ENCODE results near the gene HOXB9. TPM values are rescaled to one million over a fixed set of nuclear protein-coding genes. Genes with fewer than 3 reads are reported as not detected.

Gene HOXB9
- total RNA-seq, 1 donor from 2014 or later: 14.5 TPM

GRCh38 chr17:48612854-48613691 is 13.1 kb downstream of the HOXB9 start:
- no peak for DNase-seq (ENCODE audit: extremely low read depth, low read depth, low spot score)

GRCh38 chr17:48612456-48612853 is 13.7 kb downstream of the HOXB9 start:
- DNase-seq (ENCODE audit: extremely low read depth, low read depth, low spot score): no peak

- no peak for DNase-seq (ENCODE audit: extremely low read depth, low read depth, low spot score)
Observed at GRCh38 chr17:48611681-48612455, 14.3 kb downstream of the HOXB9 start.

- DNase-seq (ENCODE audit: extremely low read depth, low read depth, low spot score): no peak
Observed at GRCh38 chr17:48611213-48611612, 14.9 kb downstream of the HOXB9 start.

- no peak for DNase-seq (ENCODE audit: extremely low read depth, low read depth, low spot score)
Observed at GRCh38 chr17:48610282-48611211, 15.6 kb downstream of the HOXB9 start, which contains the start of gene HOXB7. HOXB7 (minus strand) TSS chr17:48611017; CDS start chr17:48610918, 99 bp downstream.

- DNase-seq (ENCODE audit: extremely low read depth, low read depth, low spot score): no peak
Observed at GRCh38 chr17:48609759-48610281, 16.3 kb downstream of the HOXB9 start.

- DNase-seq (ENCODE audit: extremely low read depth, low read depth, low spot score): no peak
Observed at GRCh38 chr17:48609033-48609432, 17.1 kb downstream of the HOXB9 start.

GRCh38 chr17:48608494-48608834 is 17.7 kb downstream of the HOXB9 start:
- DNase-seq (ENCODE audit: extremely low read depth, low read depth, low spot score): no peak

GRCh38 chr17:48606892-48607614 is 19.1 kb downstream of the HOXB9 start:
- DNase-seq (ENCODE audit: extremely low read depth, low read depth, low spot score): no peak

- no peak for DNase-seq (ENCODE audit: extremely low read depth, low read depth, low spot score)
Observed at GRCh38 chr17:48605991-48606891, 19.9 kb downstream of the HOXB9 start.

GRCh38 chr17:48605409-48605919 is 20.7 kb downstream of the HOXB9 start:
- DNase-seq (ENCODE audit: extremely low read depth, low read depth, low spot score): no peak

GRCh38 chr17:48604770-48605329 is 21.3 kb downstream of the HOXB9 start, which contains the start of gene HOXB6:
HOXB6 (minus strand) TSS chr17:48604986; CDS start chr17:48598150, 6,836 bp downstream.
- no peak for DNase-seq (ENCODE audit: extremely low read depth, low read depth, low spot score)

- DNase-seq (ENCODE audit: extremely low read depth, low read depth, low spot score): no peak
Observed at GRCh38 chr17:48603959-48604769, 22.0 kb downstream of the HOXB9 start.

- DNase-seq (ENCODE audit: extremely low read depth, low read depth, low spot score): no peak
Observed at GRCh38 chr17:48601539-48602425, 24.4 kb downstream of the HOXB9 start.

GRCh38 chr17:48601207-48601538 is 25.0 kb downstream of the HOXB9 start:
- DNase-seq (ENCODE audit: extremely low read depth, low read depth, low spot score): no peak

GRCh38 chr17:48600244-48601098 is 25.7 kb downstream of the HOXB9 start:
- no peak for DNase-seq (ENCODE audit: extremely low read depth, low read depth, low spot score)

Measured in glomerular endothelial cell (primary cell).